Astrocyte of the hippocampus (primary cell): ENCODE results near the gene GAS6.
"Not testable (repeated sequence)": the region's sequence is repeated elsewhere in the genome, so short reads cannot be mapped to it uniquely, and the experiment has no call there.

Source experiments
- DNase-seq: peaks from one replicate; pipeline ENCODE4 v3.0.0; 2011; ENCODE audit warnings: low read depth, low spot score

GAS6 gene

GRCh38 chr13:113863524-113864272 lies at the start of gene GAS6:
TSS of gene GAS6 (minus strand) at chr13:113864076. CDS start at chr13:113863920, 156 bp downstream.
- DNase-seq, result peak; percentile 82

- DNase-seq, result not testable (repeated sequence)
These were observed 49.5 kb upstream of the GAS6 start for GRCh38 chr13:113913408-113913807.

GRCh38 chr13:113912596-113912995 lies 48.7 kb upstream of the GAS6 start:
- DNase-seq, result no peak

GRCh38 chr13:113907635-113908617 lies 44.0 kb upstream of the GAS6 start:
- DNase-seq, result peak; percentile 81

GRCh38 chr13:113906571-113906970 lies 42.7 kb upstream of the GAS6 start:
- DNase-seq, result peak; percentile 67

GRCh38 chr13:113905942-113906341 lies 42.1 kb upstream of the GAS6 start:
- no peak for DNase-seq

- no peak for DNase-seq
These were observed 41.1 kb upstream of the GAS6 start for GRCh38 chr13:113905018-113905417.

GRCh38 chr13:113904411-113904810 lies 40.5 kb upstream of the GAS6 start:
- peak; percentile 58 for DNase-seq

- no peak for DNase-seq
These were observed 40.0 kb upstream of the GAS6 start for GRCh38 chr13:113903912-113904311.

GRCh38 chr13:113902986-113903775 lies 39.3 kb upstream of the GAS6 start:
- DNase-seq, result peak; percentile 87

GRCh38 chr13:113902481-113902880 lies 38.6 kb upstream of the GAS6 start:
- DNase-seq, result no peak

GRCh38 chr13:113901642-113902041 lies 37.8 kb upstream of the GAS6 start:
- DNase-seq, result no peak

- DNase-seq, result peak; percentile 79
These were observed 37.4 kb upstream of the GAS6 start for GRCh38 chr13:113901231-113901630.

- no peak for DNase-seq
These were observed 36.8 kb upstream of the GAS6 start for GRCh38 chr13:113900646-113901045.

- no peak for DNase-seq
These were observed 34.5 kb upstream of the GAS6 start for GRCh38 chr13:113898391-113898790.

GRCh38 chr13:113897966-113898365 lies 34.1 kb upstream of the GAS6 start:
- peak; percentile 54 for DNase-seq

GRCh38 chr13:113897161-113897560 lies 33.3 kb upstream of the GAS6 start:
- DNase-seq, result peak; percentile 98

- DNase-seq, result no peak
These were observed 31.6 kb upstream of the GAS6 start for GRCh38 chr13:113895436-113895835.

GRCh38 chr13:113890774-113891480 lies 27.1 kb upstream of the GAS6 start:
- no peak for DNase-seq

- DNase-seq, result no peak
These were observed 25.6 kb upstream of the GAS6 start for GRCh38 chr13:113889467-113889866.

- no peak for DNase-seq
These were observed 24.9 kb upstream of the GAS6 start for GRCh38 chr13:113888701-113889330.
